GM12878 (cell line): Measurements from ENCODE around the gene ENPP6. TPM values are rescaled to one million over a fixed set of nuclear protein-coding genes. Genes with fewer than 3 reads are reported as not detected.

Experiments
- ATAC-seq: fragments of 200-7000 bp; cut with Tn5 transposase; 3 replicates; pipeline ENCODE4 v1.9.1; 2020; ENCODE audit warnings: mild to moderate bottlenecking, moderate library complexity
- BruUV-seq: library from RNA; stranded (reverse); fragments of 400-500 nt; replicated peaks from 2 replicates; lab custom pipeline; 2021; lab: Mats Ljungman, UMichigan
- CTCF ChIA-PET: fragments of 300-600 bp; sonication (Branson Sonifier 250); formaldehyde crosslinking; extraction: SDS; loops from one replicate; lab custom pipeline; 2021; ENCODE audit warnings: inconsistent platforms; lab: Yijun Ruan, JAX
- POLR2A ChIA-PET: fragments of 350-600 bp; formaldehyde crosslinking; extraction: SDS; loops from one replicate; lab custom pipeline; 2021; ENCODE audit warnings: inconsistent platforms; lab: Charles Lee
- RAD21 ChIA-PET: fragments of 300-600 bp; sonication (Branson Sonifier 250); formaldehyde crosslinking; loops from one replicate; lab custom pipeline; 2023; ENCODE audit warnings: antibody characterized with exemption; ENCODE audit not compliant: unreplicated experiment; lab: Charles Lee
- SMC1A ChIA-PET: fragments of 300-600 bp; sonication (Branson Sonifier 250); formaldehyde crosslinking; loops from one replicate; lab custom pipeline; 2023; ENCODE audit not compliant: unreplicated experiment, uncharacterized antibody; lab: Charles Lee
- DNase-seq: peaks from one replicate; pipeline ENCODE4 v3.0.0-alpha.2; 2011; ENCODE audit warnings: low read depth, low spot score
- FAIRE-seq: peaks from 3 replicates; lab custom pipeline; 2011; peaks lifted over from hg19 to GRCh38; lab: Jason Lieb, UNC
- H2AFZ ChIP-seq: 2 replicates; pipeline ENCODE4 v1.6.0; 2011; ENCODE audit warnings: low read depth, low read length, control low read depth; ENCODE audit not compliant: control insufficient read depth
- H3K27ac ChIP-seq: 2 replicates; pipeline ENCODE4 v1.5.1; 2011; ENCODE audit warnings: control low read depth; ENCODE audit not compliant: control insufficient read depth, insufficient read depth
- H3K27me3 ChIP-seq, 2 experiments: replicated peaks in 1 of 2; 2 replicates each; pipeline versions ENCODE4 v1.6.0 to v1.6.1; 2011; ENCODE audit warnings: low read length in 1 of 2; ENCODE audit not compliant: control insufficient read depth in 2 of 2, insufficient read depth in 2 of 2
- H3K36me3 ChIP-seq, 2 experiments: 2 replicates each; pipeline ENCODE4 v1.5.1; 2011; ENCODE audit warnings: low read length in 1 of 2; ENCODE audit not compliant: control insufficient read depth in 2 of 2, insufficient read depth in 2 of 2
- H3K4me1 ChIP-seq: 2 replicates; pipeline ENCODE4 v1.6.1; 2011; ENCODE audit warnings: mild to moderate bottlenecking, low read length, moderate library complexity, mixed read lengths; ENCODE audit not compliant: control insufficient read depth, insufficient read depth
- H3K4me2 ChIP-seq: 2 replicates; pipeline ENCODE4 v1.6.0; 2011; ENCODE audit warnings: control low read depth; ENCODE audit not compliant: control insufficient read depth, insufficient read depth
- H3K4me3 ChIP-seq: fragments of 200-600 bp; sonication (generic); 2 replicates; pipeline ENCODE4 v1.5.1; 2016
- H3K79me2 ChIP-seq: 2 replicates; pipeline ENCODE4 v1.6.0; 2011; ENCODE audit warnings: low read length; ENCODE audit not compliant: control insufficient read depth, insufficient read depth
- H3K9ac ChIP-seq: 2 replicates; pipeline ENCODE4 v1.8.0; 2011; ENCODE audit warnings: low read length, control low read depth, mixed read lengths; ENCODE audit not compliant: control insufficient read depth, insufficient read depth
- H3K9me3 ChIP-seq: replicated peaks from 3 replicates; pipeline ENCODE4 v1.5.1; 2011; ENCODE audit warnings: mild to moderate bottlenecking, low read length; ENCODE audit not compliant: control insufficient read depth, insufficient read depth
- H4K20me1 ChIP-seq: 2 replicates; pipeline ENCODE4 v1.6.0; 2011; ENCODE audit not compliant: control insufficient read depth, insufficient read depth
- CBX3 ChIP-seq: fragments of 200-600 bp; sonication (generic); IDR thresholded peaks from 2 replicates; pipeline ENCODE4 v1.6.1; 2016; ENCODE audit warnings: low read depth, borderline replicate concordance
- CBX5 ChIP-seq: sonication (generic); IDR thresholded peaks from 2 replicates; pipeline ENCODE4 v1.6.1; 2016; ENCODE audit warnings: low read depth, moderate library complexity, mild to moderate bottlenecking, inconsistent platforms
- EGR1 ChIP-seq, 2 experiments: IDR thresholded peaks; 1 replicate in 1 of 2; 2 replicates in 1 of 2; pipeline ENCODE4 v1.6.1; 2011 to 2012; ENCODE audit warnings: low read depth in 2 of 2, low read length in 2 of 2, borderline replicate concordance in 1 of 2, mild to moderate bottlenecking in 1 of 2, moderate library complexity in 1 of 2
- JUND ChIP-seq: IDR thresholded peaks from 2 replicates; pipeline ENCODE4 v1.6.1; 2012; ENCODE audit warnings: low read depth, mild to moderate bottlenecking, low read length, improper control_type of control experiment, moderate library complexity
- NFXL1 ChIP-seq: fragments of 450-650 bp; IDR thresholded peaks from 2 replicates; pipeline ENCODE4 v1.6.1; 2017; ENCODE audit warnings: antibody characterized with exemption, mild to moderate bottlenecking, borderline replicate concordance
- NRF1 ChIP-seq: conservative IDR thresholded peaks from 2 replicates; pipeline ENCODE4 v1.6.1; 2011; ENCODE audit warnings: mild to moderate bottlenecking, low read depth, low read length, improper control_type of control experiment
- POU2F2 ChIP-seq: IDR thresholded peaks from 3 replicates; pipeline ENCODE4 v1.6.1; 2011; ENCODE audit warnings: low read depth, mild to moderate bottlenecking, low read length, borderline replicate concordance
- RAD21 ChIP-seq: IDR thresholded peaks from 2 replicates; pipeline ENCODE4 v1.6.1; 2011; ENCODE audit warnings: mild to moderate bottlenecking, low read depth, low read length, moderate library complexity; ENCODE audit not compliant: insufficient read depth
- RUNX3 ChIP-seq: IDR thresholded peaks from 2 replicates; pipeline ENCODE4 v1.6.1; 2012; ENCODE audit warnings: low read length, inconsistent platforms
- SMARCA5 ChIP-seq: fragments of 450-650 bp; IDR thresholded peaks from 2 replicates; pipeline ENCODE4 v1.6.1; 2017; ENCODE audit warnings: mild to moderate bottlenecking
- TCF12 ChIP-seq: IDR thresholded peaks from 2 replicates; pipeline ENCODE4 v1.6.1; 2011; ENCODE audit warnings: low read depth, mild to moderate bottlenecking, low read length
- TCF7 ChIP-seq: IDR thresholded peaks from 2 replicates; pipeline ENCODE4 v1.6.1; 2014; ENCODE audit warnings: antibody characterized with exemption, borderline replicate concordance
- YBX1 ChIP-seq: fragments of 450-650 bp; IDR thresholded peaks from 2 replicates; pipeline ENCODE4 v1.6.1; 2016; ENCODE audit warnings: antibody characterized with exemption
- WGBS: methylation state at CpG from one replicate; pipeline ENCODE4 v1.1.6; 2016; ENCODE audit warnings: low lambda C conversion rate; ENCODE audit not compliant: insufficient replicate concordance, insufficient coverage; ENCODE audit errors: missing lambda C conversion rate; 5-methylcytosine and 5-hydroxymethylcytosine counted together
- in situ Hi-C: fragments of 300-500 bp; cut with MboI; formaldehyde crosslinking; loops from 9 replicates; pipeline ENCODE4 v1.14.3; 2018; ENCODE audit warnings: mixed read lengths
- intact Hi-C: fragments of 100-400 bp; cut with micrococcal nuclease; formaldehyde crosslinking; loops from one replicate; pipeline ENCODE4 v1.14.2; 2022; ENCODE audit not compliant: unreplicated experiment
- polyA plus RNA-seq, 11 experiments: library from polyadenylated mRNA; depleted of rRNA in 4 of 11; unstranded in 6 of 11; stranded (reverse) in 5 of 11; fragments of >200 nt; fragmentation: Nextera tagmentation in 4 of 11; fragmentation: Illumina TruSeq in 1 of 11; extraction: Ambion mirVana in 4 of 11; extraction: Trizol in 1 of 11; gene quantifications; 1 replicate in 1 of 11; 2 replicates in 10 of 11; pipeline versions ENCODE4 v1.2.1 to v1.2.3, GENCODE V29; 2011 to 2016; ENCODE audit warnings: inconsistent platforms in 2 of 11, missing spikeins in 2 of 11, low read depth in 1 of 11
- total RNA-seq, 4 experiments: library from RNA; depleted of rRNA in 3 of 4; stranded (reverse); fragments of >200 nt in 3 of 4; fragmentation: Illumina TruSeq in 1 of 4; extraction: Trizol in 1 of 4; gene quantifications; 2 replicates each; pipeline versions ENCODE4 v1.2.1 to v1.2.3, GENCODE V29; 2013 to 2021
- TF ChIP-seq, protein P1 (sequence below): fragments of 150-350 bp; IDR thresholded peaks from 2 replicates; pipeline ENCODE4 v1.6.1; 2016; ENCODE audit warnings: low read depth, low read length
- TF ChIP-seq, protein P2 (sequence below): IDR thresholded peaks from 2 replicates; pipeline ENCODE4 v1.6.1; 2012; ENCODE audit warnings: low read depth, low read length, improper control_type of control experiment

Gene ENPP6
- total and polyA plus RNA-seq, 10 of the 15 experiments (the other 5 are each of a cell fraction or from before 2014, with no cell fraction given) = 0.04 to 1.0 (median 0.44) TPM; not detected in 1

DNA sequence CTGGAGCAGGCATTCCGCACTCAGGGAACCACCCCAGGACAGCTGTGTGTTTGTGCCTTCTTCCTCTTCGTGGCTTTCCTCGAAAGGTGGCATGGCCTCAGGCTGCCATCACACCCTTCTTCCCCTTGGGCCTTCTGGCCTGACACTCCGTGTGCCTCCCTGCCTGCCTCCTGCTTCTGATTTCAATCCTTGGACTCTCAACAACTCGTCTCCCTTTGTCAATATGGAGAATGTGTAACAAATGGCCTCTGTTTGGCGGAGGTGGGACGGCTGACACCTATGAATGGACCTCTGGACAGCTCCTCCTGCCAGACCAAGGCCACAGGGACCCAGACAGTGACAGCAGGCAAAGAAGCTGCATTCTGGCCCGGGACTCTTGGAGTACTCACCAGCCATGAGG, 137.0 kb downstream of the ENPP6 start (continued):
- TF ChIP-seq POU2F2 (no peak), YBX1 (no peak), RUNX3 (no peak), TCF7 (no peak), NRF1 (no peak), NFXL1 (no peak)

DNA sequence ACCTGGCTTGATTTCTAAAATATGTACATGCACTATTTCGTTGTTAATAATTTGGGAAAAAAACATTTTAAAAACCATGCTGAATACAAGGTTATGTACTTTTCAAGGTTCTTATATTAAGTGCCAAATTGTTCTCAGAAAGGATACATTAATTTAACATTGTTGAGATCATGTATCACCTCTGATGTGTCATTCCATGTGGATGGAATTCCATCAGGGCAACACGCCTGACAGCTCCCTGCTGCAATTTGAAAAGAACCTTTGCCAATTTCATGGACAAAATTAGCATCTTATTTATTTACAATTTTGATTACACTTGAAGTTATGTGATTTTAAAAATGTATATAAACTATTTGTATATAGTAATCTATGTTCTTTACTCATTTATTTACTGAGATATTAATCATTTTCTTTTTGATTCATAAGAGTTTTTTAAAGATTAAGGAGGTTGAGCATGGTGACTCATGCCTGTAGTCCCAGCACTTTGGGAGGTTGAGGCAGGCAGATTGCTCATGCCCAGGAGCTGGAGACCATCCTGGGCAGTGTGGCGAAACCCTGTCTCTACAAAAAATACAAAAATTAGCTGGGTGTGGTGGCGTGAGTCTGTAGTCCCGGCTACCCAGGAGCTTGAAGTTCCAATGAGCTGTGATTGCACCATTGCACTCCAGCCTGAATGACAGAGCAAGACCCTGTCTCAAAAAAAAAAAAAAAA, 142.8 kb downstream of the ENPP6 start:
- ChIA-PET CTCF (interaction anchor here (1.2 kb wide), 1 partner anchor 25 kb away, joined by 4 read pairs; no protein-coding TSS in a partner anchor), POLR2A (interaction anchor here (0.8 kb wide), 1 partner anchor 260 kb away, joined by 9 read pairs; no protein-coding TSS in a partner anchor), RAD21 (no interaction called here), SMC1A (no interaction called here)
- H3K4me3 ChIP-seq = no peak overlapping the region
- no peaks in the 10 kb centered on the region for H3K36me3 ChIP-seq
- H3K9me3 ChIP-seq = no peaks in the 10 kb centered on the region
- no peak overlapping the region for H3K9ac ChIP-seq
- no peak for FAIRE-seq
- no peaks in the 10 kb centered on the region for H3K79me2 ChIP-seq
- DNase-seq = no peak
- no peak overlapping the region for H3K27ac ChIP-seq
- BruUV-seq = no TSS peak
- intact Hi-C loops (no loop called here), in situ Hi-C loops (no loop called here)
- no peaks in the 10 kb centered on the region for H3K4me1 ChIP-seq
- no peaks in the 10 kb centered on the region; a peak in 2 of 4 replicates for H3K27me3 ChIP-seq
- H4K20me1 ChIP-seq = no peaks in the 10 kb centered on the region
- ATAC-seq = no peak
- 17% methylated on average over 5 of the region's 5 CpGs for WGBS
- H2AFZ ChIP-seq = no peak overlapping the region
- no peak overlapping the region for H3K4me2 ChIP-seq
- TF ChIP-seq EGR1 (IDR thresholded peaks at IDR 0.05; ENCODE audit: borderline replicate concordance in 1 of 2, low read depth in 2 of 2, low read length in 2 of 2) (no peak), CBX5 (no peak), RAD21 (no peak), TCF12 (no peak), SMARCA5 (no peak), CBX3 (no peak), JUND (no peak)
- TF ChIP-seq, protein P1, sequence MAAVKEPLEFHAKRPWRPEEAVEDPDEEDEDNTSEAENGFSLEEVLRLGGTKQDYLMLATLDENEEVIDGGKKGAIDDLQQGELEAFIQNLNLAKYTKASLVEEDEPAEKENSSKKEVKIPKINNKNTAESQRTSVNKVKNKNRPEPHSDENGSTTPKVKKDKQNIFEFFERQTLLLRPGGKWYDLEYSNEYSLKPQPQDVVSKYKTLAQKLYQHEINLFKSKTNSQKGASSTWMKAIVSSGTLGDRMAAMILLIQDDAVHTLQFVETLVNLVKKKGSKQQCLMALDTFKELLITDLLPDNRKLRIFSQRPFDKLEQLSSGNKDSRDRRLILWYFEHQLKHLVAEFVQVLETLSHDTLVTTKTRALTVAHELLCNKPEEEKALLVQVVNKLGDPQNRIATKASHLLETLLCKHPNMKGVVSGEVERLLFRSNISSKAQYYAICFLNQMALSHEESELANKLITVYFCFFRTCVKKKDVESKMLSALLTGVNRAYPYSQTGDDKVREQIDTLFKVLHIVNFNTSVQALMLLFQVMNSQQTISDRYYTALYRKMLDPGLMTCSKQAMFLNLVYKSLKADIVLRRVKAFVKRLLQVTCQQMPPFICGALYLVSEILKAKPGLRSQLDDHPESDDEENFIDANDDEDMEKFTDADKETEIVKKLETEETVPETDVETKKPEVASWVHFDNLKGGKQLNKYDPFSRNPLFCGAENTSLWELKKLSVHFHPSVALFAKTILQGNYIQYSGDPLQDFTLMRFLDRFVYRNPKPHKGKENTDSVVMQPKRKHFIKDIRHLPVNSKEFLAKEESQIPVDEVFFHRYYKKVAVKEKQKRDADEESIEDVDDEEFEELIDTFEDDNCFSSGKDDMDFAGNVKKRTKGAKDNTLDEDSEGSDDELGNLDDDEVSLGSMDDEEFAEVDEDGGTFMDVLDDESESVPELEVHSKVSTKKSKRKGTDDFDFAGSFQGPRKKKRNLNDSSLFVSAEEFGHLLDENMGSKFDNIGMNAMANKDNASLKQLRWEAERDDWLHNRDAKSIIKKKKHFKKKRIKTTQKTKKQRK = no peak
- TF ChIP-seq, protein P2, sequence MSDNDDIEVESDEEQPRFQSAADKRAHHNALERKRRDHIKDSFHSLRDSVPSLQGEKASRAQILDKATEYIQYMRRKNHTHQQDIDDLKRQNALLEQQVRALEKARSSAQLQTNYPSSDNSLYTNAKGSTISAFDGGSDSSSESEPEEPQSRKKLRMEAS = no peak
